Measurements from ENCODE around the gene COA4. TPM values are rescaled to one million over a fixed set of nuclear protein-coding genes. Genes with fewer than 3 reads are reported as not detected.

COA4 gene
- polyA plus RNA-seq, 3 donors = 75.1 to 79.1 (median 78.8) TPM

DNA sequence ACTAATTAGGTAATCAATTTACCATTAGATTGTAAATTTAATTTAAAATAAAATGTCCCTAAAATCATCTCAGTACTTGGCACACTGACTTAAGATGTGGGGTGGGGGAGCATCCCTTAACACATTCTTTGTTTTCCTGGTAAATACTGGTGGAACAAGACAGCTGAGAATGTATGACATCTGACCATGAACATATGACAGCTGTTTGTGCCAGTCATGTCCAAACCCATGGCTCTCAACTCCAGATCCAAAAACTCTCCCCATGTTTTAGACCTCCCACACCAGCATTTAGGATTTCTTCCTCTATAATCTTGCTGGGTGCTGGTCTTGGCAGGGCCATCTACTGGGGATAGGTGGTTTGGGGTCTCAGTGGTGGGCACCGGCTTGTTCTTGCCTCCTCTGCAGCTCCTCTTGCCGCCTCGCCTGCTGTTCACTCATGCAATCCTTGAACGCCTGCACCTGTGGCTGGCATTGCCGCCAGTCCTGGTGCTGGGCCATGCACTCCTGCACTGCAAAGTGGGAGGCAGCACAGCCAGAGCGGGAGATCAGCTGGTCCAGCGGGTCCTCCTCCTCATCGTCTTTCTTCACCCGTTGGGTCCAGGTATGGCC is 3.8 kb downstream of the COA4 start:
- DNase-seq = no peak

- DNase-seq = no peak
Measured at GRCh38 chr11:73870261-73870660, 6.4 kb downstream of the COA4 start.

DNA sequence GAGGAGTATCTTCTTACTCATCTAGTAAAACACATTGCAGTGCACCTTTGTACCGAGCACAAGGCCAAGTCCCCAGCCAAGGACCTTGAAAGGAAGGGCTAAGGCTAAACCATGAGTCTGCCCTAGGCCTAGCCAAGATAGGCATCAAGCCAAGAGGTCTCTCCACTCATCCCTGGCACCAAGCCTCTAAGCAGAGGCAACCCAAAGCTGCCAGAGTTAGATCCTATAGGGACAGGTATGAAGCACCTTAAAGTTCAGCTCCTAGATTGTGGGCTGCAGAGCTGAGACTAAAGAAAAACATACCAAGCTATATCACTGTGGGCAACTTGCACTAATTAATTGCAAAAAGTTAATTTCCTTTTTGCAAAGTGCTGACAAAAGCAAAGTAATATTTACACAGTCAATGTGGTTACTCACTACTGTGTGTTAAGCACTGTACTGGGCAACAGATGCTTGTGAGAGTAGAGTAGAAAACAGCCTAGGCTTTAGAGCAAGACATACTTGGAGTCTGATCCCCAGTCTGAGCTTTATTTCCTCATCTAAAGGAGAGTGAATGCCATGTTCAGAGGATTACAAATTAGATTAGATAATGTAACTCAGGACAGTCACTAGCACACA is 7.2 kb downstream of the COA4 start:
- no peak for DNase-seq

GRCh38 chr11:73866586-73866996 is 10.1 kb downstream of the COA4 start:
- peak; percentile 53 for DNase-seq

DNA sequence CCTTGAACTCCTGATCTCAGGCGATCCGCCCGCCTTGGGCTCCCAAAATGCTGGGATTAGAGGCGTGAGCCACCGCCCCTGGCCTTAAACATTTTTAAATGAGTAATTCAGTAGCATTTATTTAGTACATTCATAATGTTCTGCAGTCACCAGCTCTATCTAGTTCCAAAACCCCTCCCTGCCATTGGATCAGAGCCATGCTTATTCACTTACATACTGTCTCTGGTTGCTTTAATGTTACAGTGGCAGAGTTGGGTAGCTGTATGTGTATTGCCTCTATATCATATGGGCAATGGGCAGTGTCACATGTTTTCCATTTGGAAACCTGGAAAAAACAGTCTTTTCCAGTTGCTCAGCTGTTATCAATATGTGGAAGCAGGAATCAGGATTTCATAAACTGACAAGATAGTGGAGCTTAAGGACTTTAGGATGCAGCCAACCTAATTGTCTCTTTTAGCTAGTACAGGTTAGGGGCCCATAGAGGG is 10.5 kb downstream of the COA4 start:
- DNase-seq = no peak

DNA sequence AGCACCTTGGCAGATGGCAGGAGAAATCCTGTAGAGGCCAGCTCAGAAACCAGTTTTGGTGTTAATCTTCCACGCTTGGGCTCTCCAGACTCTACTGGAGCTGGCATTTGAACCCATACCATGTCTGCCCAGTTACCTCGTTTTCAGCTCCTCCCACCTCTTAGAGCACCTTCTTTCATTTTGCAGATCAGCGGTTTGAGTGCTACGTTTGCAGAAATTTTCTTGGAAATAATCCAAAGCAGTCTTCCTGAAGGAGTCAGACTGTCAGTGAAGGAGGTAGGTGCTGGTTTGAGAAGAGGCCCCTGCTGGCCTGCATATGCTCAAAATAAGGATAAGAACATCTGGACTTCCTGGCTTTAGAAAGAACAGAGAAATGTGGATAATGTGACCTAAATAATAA is 13.7 kb downstream of the COA4 start:
- no peak for DNase-seq

DNA sequence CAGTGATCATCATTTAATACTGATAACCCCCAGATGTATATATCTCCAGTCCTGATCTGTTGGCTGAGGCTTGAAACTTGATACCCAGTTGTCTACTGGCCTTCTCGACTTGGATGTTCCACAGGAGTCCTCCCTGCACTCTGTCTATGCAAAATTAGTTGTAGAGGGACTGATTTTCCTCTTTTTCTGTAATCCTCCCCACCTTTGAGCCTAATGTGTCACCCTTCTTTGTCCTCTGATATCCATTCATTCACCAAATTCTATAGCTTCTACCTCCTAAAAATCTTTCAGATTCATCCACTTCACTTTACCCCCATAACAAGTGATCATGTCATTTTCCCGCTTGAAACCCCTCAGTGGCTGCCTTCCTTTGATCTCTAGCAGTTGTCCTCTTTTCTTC is 16.4 kb downstream of the COA4 start:
- DNase-seq = no peak

DNA sequence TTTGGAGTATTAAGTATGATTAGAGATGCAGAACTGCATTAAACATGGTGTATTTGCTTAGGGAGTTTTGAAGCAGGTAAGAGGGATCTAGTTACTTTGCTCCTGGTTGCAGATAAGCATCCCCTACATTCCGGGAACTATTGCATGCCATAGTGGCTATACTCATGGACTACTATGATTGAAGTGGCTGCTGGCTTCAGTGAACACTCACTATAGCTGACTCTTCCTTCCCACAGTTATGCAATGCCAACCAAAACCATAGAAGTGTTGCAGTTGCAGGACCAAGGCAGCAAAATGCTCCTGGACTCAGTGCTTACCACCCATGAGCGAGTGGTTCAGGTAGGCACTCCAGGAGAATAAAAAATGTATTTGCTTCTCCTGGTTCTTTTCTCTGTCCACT is 17.0 kb downstream of the COA4 start:
- no peak for DNase-seq

DNA sequence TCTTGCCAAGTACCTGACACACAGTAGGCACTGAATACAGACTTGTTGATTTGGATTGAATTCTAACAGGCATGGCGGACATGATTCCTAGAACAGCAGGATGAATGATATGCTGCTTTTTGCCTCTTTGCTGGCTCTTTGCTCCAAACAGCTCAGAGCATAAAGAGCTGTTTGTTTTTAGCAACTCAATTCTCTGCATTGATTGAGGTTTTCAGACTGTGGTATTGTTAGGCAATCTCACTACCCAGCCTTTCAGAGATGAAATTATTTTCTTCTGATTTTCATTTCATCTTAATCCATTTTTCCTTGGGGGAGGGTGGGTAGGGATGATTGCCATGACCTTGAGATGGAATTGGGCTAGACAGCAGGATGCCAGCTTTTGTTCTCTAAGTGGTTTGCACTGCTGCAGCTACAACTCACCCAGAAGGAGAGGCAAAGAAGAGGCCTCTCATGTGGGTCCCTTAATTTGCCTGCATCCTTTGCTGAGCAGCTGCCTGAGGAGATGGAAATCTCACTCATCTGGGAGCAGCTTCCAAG is 20.5 kb downstream of the COA4 start:
- DNase-seq = no peak

- no peak for DNase-seq
Measured at GRCh38 chr11:73854680-73855079, 22.0 kb downstream of the COA4 start.

DNA sequence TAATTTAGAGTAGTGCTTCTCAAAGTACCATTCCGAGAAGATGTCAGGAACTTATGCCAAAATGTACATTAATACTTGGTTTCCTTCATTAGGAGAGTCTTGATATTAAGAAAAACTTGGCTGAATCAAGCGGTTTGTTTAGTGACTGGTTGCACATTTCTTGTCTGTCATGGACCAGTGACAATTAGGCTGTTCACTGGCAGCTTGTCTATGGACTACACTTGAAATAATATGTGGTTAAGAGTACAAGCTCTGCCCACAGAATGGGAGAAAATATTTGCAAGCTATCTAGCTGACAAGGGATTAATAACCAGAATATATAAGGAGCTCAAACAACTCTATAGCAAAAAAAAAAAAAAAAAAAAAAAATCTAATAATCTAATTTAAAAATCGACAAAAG is 24.6 kb downstream of the COA4 start:
- DNase-seq = no peak

DNA sequence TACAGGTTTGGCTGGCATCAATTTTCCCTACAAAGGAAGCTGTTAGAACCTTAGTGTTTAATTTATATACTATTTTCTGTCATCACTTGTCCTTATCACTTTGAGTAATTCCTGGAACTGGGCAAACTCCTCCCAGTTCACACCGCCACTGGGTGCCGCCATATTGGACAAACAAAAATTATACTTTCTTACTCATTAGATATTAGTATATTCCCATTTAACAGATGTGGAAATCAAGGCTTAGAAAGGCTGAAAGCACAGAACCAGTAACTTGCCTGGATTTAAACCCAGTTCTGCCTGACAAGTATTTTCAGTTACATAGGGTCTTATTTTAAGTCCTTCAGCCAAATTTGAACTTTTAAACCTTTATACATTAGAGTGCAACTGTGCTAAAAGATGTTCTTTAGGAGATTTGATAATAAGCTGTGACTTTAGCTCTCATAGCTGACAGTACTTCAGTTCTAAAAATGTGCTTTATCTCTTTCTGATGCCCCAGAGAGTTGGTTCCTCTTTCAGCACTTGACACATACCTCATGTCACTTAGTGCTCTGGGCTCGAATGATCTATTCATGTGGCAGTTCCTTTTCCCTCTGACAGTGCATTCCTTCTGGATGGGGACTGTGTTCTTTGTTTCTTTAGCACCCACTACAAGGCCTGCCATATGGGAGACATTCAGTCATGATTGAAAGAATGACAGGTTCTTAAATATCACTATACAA is 25.4 kb downstream of the COA4 start:
- no peak for DNase-seq

- no peak for DNase-seq
Measured at GRCh38 chr11:73839123-73839457, 37.6 kb downstream of the COA4 start.

GRCh38 chr11:73838443-73839122 is 38.1 kb downstream of the COA4 start:
- no peak for DNase-seq

GRCh38 chr11:73833067-73833466 is 43.6 kb downstream of the COA4 start:
- DNase-seq = no peak

DNA sequence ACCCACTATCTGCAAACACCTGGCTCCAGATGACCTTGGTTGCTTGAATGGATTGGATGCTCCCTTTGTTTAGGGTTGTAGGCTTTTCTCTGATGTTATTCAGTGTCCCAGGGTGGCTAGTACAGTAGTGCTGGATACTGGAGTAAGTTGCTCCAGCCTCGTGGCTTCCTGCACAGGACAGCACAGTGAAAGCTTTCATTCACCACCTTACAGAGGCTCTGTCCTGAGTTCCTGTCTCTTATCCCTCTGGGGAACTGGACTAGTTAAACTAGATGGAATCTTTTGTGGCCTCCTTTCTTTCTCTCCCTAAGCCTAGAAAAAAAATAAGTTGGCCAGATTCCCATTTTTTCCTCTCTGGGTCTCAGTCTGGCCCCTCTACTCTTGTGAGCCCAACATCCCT is 46.4 kb downstream of the COA4 start:
- no peak for DNase-seq

Other genes with a start within 250 kb of the COA4 start
- 10 to 100 TPM; 13.0 to 16.7 (median 15.7) TPM for gene PLEKHB1, start 230.3 kb downstream of the COA4 start, polyA plus RNA-seq (ENCODE audit: insufficient read length in 3 of 3)
- gene RAB6A, start 115.8 kb downstream of the COA4 start, polyA plus RNA-seq (ENCODE audit: insufficient read length in 3 of 3) = 100 to 1,000 TPM in 2 of 3 donors, 10 to 100 TPM in 1; 99.4 to 110 (median 108) TPM
- gene MRPL48, start 89.0 kb downstream of the COA4 start, polyA plus RNA-seq (ENCODE audit: insufficient read length in 3 of 3) = 10 to 100 TPM; 53.3 to 69.9 (median 59.6) TPM
- gene PAAF1, start 153 bp upstream of the COA4 start, polyA plus RNA-seq (ENCODE audit: insufficient read length in 3 of 3) = 10 to 100 TPM; 31.1 to 41.1 (median 33.7) TPM
- 1 to 10 TPM; 5.4 to 7.3 (median 5.7) TPM for gene DNAJB13, start 74.2 kb upstream of the COA4 start, polyA plus RNA-seq (ENCODE audit: insufficient read length in 3 of 3)
- 10 to 100 TPM; 63.6 to 82.9 (median 75.3) TPM for gene UCP2, start 106.0 kb upstream of the COA4 start, polyA plus RNA-seq (ENCODE audit: insufficient read length in 3 of 3)
- 1 to 10 TPM; 1.6 to 5.9 (median 5.4) TPM for gene UCP3, start 132.2 kb upstream of the COA4 start, polyA plus RNA-seq (ENCODE audit: insufficient read length in 3 of 3)

All from renal pelvis (tissue), 4 donors.